HG03520 (cell line): ENCODE results near the gene RNF223.
"Not testable (repeated sequence)": the region's sequence is repeated elsewhere in the genome, so short reads cannot be mapped to it uniquely, and the experiment has no call there.

Experiments used
- ATAC-seq: cut with Tn5 transposase; IDR thresholded peaks from one replicate; pipeline ENCODE4 v1.9.1; 2021; ENCODE audit warnings: mild to moderate bottlenecking, moderate library complexity; ENCODE audit not compliant: unreplicated experiment

Gene RNF223

GRCh38 chr1:1061682-1062345, 12.3 kb downstream of the RNF223 start:
- ATAC-seq = no peak

DNA sequence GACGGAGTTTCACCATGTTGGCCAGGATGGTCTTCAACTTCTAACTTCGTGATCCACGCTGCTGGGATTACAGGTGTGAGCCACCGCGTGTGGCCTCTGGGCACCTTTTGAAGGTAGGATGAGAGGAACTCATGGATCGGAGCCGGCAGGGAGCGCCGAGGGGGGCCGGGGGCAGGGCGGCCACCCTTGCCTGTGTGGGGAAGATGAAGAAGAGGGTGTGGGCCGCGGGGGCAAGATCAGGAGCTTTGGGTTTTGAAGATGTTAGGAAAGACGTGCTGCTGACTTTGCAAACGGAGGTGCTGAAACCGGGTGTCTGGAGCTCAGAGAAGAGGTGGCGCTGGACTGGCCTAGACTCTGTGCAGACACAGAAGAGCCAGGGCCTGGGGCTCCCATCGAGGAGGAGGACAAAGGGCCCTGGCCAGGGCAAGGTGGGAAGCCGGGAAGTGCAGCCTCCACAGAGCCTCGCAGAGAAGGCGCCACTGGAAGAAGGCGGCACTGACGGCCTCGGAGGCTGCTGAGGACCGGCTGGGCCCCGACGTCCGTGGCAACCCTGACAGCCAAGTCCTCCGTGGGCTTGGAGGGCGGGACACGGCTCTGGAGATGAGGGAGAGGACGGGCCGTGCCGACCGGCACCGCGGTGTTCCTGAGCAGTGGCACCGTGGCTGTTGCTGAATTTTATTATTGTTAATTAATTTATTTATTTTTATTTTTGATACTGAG, 13.7 kb downstream of the RNF223 start:
- ATAC-seq = no peak

DNA sequence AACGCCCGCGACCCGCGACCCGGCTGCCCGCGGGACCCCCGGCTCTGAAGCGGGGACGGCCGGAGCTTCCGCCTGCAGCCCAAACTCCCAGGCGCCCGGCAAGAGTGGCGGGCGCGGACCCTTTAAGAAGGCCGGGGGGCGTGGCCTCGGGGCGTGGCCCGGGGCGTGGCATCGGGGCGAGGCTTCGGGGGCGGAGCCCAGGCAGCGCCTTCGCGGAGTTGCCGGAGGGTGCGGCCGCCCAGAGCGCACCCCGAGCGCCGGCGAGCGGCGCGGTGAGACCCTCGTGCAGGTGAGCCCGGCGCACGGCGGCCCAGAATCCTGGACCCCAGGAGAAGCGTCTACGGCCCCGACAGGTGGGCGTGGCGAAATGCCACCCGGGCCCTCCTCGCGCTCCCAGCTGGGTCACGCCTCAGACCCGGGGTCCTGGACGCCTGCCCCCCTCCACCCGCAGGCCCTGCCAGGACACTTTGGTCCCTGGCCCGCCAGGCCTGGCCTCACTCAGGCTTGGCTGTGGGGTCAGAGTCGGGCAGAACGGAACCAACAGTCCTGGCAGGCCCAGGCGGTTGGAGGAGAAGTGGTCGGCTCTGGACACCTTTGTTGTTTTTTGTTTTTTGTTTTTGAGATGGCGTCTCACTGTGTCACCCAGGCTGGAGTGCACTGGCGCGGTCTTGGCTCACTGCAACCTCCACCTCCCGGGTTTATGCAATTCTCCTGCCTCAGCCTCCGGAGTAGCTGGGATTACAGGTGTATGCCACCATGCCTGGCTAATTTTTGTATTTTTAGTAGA, 14.4 kb downstream of the RNF223 start:
- ATAC-seq = no peak

GRCh38 chr1:1058921-1059493, 15.1 kb downstream of the RNF223 start:
- no peak for ATAC-seq

GRCh38 chr1:1058088-1058905, 15.8 kb downstream of the RNF223 start:
- ATAC-seq = no peak

DNA sequence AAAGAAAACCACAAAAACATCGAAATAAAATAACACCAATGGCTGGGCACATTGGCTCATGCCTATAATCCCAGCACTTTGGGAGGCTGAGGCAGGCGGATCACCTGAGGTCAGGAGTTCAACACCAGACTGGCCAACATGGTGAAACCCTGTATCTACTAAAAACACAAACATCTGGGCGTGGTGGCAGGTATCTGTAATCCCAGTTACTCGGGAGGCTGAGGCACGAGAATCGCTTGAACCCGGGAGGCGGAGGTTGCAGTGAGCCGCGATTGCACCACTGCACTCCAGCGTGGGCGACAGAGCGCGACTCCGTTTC, 16.4 kb downstream of the RNF223 start:
- not testable (repeated sequence) for ATAC-seq

GRCh38 chr1:1055841-1056736, 18.0 kb downstream of the RNF223 start:
- ATAC-seq = no peak

GRCh38 chr1:1054971-1055370, 19.1 kb downstream of the RNF223 start:
- no peak for ATAC-seq

- no peak for ATAC-seq
Measured at GRCh38 chr1:1054099-1054700, 19.9 kb downstream of the RNF223 start.

- no peak for ATAC-seq
Measured at GRCh38 chr1:1053682-1054081, 20.4 kb downstream of the RNF223 start.

DNA sequence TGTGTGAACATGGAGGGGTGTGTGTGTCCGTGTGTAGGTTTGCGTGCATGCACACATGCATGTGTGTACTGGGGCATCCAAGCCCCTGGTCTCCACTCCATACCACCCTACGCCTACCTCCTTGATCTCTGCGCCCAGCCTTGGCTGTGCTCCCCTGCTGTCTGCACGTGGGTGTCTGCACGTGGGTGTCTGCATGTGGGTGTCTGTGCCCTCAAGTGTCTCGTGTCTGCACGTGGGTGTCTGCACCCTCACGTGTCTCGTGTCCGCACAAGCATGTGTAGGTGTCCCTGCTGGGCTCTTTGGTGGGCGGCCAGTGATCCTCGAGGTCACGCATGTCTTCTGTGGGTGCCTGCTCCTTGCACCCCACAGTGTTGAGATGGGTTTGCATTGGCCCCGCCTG, 21.1 kb downstream of the RNF223 start:
- ATAC-seq = no peak

DNA sequence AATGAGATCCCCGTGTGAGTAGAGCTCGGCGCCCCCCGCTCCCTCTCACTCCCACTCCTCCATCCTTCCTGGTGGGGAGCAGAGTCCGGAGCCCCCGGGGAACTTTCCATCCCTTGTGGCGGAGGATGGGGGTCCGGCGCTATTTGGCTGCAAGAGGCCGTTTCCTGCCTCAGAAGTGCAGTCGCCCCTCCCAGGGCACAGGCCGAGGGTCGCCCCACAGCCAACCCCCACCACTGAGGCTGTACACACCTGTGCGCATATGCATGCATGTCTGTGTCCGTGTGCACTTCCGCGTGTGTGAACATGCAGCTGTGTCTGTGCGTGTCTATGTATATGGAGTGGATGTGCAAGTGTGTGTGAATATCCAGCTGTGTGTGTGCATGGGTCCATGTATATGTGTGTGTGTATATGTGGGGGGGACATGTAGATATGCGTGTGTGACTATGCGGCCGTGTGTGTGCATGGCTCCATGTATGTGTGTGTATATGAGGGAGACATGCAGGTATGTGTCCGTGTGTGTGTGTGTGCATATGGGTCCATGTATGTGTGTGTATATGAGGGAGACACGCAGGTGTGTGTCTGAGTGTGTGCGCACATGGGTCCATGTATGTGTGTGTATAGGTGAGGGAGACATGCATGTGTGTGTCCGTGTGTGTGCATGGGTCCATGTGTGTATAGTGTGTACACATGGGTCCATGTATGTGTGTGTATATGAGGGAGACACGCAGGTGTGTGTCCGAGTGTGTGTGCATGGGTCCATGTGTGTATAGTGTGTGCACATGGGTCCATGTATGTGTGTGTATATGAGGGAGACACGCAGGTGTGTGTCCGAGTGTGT, 21.9 kb downstream of the RNF223 start:
- ATAC-seq = no peak

DNA sequence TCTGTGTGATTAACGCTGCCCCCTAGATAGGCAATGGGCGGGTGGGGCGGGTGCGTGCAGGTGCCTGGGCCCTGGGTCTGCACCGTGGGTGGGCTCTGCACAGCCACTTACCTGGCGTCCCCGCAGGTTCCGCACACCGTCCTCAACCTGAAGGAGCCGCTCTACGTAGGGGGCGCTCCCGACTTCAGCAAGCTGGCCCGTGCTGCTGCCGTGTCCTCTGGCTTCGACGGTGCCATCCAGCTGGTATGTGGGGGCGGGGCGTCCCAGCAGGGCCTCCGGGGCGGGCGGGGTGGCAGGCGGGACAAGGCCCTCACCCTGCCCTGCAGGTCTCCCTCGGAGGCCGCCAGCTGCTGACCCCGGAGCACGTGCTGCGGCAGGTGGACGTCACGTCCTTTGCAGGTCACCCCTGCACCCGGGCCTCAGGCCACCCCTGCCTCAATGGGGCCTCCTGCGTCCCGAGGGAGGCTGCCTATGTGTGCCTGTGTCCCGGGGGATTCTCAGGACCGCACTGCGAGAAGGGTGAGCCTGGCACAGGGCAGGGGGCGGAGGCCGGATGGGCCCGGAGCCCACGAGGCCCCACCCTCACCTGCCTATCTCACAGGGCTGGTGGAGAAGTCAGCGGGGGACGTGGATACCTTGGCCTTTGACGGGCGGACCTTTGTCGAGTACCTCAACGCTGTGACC, 22.8 kb downstream of the RNF223 start:
- no peak for ATAC-seq

GRCh38 chr1:1050577-1051052, 23.5 kb downstream of the RNF223 start:
- no peak for ATAC-seq

DNA sequence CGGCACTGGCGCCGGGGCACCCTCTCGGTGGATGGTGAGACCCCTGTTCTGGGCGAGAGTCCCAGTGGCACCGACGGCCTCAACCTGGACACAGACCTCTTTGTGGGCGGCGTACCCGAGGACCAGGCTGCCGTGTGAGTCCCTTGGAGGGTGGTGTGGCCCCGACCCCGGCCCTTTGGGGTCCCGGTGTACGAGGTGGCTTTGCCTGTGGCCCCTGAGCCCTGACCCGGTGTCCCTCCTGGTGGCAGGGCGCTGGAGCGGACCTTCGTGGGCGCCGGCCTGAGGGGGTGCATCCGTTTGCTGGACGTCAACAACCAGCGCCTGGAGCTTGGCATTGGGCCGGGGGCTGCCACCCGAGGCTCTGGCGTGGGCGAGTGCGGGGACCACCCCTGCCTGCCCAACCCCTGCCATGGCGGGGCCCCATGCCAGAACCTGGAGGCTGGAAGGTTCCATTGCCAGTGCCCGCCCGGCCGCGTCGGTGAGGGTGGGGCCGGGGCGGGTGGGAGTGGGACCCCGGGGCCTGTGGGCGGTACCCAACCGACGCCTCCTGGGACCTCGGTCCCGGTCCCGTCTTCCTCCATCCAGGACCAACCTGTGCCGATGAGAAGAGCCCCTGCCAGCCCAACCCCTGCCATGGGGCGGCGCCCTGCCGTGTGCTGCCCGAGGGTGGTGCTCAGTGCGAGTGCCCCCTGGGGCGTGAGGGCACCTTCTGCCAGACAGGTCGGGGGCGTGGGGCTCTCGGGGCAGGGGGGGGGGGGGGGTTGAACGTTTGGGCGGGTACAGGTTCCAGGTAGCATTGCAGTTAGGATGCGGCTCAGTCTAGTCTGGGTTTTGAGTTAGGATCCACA, 24.6 kb downstream of the RNF223 start:
- ATAC-seq = no peak

DNA sequence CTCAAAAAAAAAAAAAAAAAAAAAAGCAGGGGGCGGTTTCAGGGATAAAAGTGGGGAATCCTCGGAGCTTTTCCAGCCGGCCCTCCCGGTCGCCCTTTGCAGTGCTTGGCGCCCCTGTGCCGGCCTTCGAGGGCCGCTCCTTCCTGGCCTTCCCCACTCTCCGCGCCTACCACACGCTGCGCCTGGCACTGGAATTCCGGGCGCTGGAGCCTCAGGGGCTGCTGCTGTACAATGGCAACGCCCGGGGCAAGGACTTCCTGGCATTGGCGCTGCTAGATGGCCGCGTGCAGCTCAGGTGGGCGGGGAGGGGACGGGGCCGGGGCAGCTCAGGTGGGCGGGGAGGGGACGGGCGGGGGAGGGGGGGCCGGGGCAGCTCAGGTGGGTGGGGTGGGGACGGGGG, 25.3 kb downstream of the RNF223 start:
- ATAC-seq = no peak

DNA sequence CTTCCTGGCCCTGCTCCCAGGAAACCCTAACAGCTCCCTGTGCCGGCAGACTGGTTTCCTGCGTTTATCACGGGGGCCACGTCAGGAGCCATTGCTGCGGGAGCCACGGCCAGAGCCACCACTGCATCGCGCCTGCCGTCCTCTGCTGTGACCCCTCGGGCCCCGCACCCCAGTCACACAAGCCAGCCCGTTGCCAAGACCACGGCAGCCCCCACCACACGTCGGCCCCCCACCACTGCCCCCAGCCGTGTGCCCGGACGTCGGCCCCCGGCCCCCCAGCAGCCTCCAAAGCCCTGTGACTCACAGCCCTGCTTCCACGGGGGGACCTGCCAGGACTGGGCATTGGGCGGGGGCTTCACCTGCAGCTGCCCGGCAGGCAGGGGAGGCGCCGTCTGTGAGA, 26.1 kb downstream of the RNF223 start:
- no peak for ATAC-seq
